GM23338 (cell line): ENCODE results near the gene XYLT1.

Experiments
- CTCF ChIP-seq, 2 experiments: fragments of 200-600 bp in 1 of 2; sonication (generic) in 1 of 2; conservative IDR thresholded peaks; 2 replicates each; pipeline versions ENCODE4 v1.5.1 to v1.6.1; 2016 to 2017; ENCODE audit warnings: antibody characterized with exemption in 2 of 2, low read depth in 2 of 2, mild to moderate bottlenecking in 2 of 2, moderate library complexity in 1 of 2
- EZH2 ChIP-seq: fragments of 200-600 bp; sonication (generic); IDR thresholded peaks from one replicate; pipeline ENCODE4 v1.8.0; 2017; ENCODE audit warnings: antibody characterized with exemption, mild to moderate bottlenecking, low read depth; ENCODE audit not compliant: unreplicated experiment

GRCh38 chr16:17417740-17418139, 53.0 kb downstream of the XYLT1 start:
- TF ChIP-seq CTCF (conservative IDR thresholded peaks at IDR 0.05; ENCODE audit: low read depth in 2 of 2), result no peak
- TF ChIP-seq EZH2, result no peak
